ENCODE measurements around the gene CLCNKB. TPM values are rescaled to one million over a fixed set of nuclear protein-coding genes. Genes with fewer than 3 reads are reported as not detected.

CLCNKB gene
- total and polyA plus RNA-seq, 2 experiments from 2014 or later: 1.3 to 1.9 TPM

DNA sequence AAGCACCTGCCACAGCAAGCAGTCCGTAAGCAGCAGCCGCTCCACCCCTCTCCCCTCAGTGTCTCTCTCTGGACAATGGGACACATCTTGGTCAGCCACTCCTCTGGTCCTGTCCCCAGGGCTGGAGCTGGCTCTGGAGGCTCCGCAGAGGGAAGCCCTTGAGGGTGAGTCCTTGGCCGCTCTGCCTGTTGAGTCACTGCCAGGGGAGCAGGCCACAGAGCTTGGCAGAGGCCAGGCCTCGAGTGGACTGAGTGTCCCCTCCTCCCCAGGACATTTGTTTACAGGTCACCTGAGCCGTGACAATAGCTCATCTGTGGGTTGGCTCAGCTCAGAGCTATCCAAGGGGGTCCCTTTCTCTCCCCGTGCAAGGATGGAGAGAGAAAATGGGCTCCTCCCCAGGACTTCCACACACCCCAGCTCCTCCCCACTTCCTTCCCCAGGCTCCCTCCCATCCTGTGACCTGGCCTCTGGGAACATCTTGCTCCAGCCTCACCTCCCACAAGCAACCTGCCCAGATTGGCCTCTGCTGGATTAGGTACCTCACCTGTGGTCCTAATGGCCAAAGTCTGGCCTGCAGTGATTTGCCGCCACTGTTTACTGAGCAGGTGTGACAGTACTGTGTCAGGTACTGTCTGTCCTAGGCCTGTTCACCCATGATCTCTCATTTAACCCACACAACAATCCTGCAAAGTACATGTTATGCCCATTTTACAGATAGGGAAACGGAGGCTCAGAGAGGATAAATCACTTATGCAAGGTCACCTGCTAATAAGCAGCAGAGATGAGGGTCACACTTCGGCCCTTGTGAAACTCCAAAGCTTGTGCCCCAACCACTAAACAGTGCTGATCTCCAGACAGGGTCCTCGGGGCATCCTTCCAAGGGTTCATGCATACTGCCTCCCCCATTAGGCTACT lies 25.0 kb downstream of the CLCNKB start (continued):
- TF ChIP-seq, protein P1, sequence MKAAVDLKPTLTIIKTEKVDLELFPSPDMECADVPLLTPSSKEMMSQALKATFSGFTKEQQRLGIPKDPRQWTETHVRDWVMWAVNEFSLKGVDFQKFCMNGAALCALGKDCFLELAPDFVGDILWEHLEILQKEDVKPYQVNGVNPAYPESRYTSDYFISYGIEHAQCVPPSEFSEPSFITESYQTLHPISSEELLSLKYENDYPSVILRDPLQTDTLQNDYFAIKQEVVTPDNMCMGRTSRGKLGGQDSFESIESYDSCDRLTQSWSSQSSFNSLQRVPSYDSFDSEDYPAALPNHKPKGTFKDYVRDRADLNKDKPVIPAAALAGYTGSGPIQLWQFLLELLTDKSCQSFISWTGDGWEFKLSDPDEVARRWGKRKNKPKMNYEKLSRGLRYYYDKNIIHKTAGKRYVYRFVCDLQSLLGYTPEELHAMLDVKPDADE (IDR thresholded peaks at IDR 0.05): no peak
- TF ChIP-seq POLR2AphosphoS5 (IDR thresholded peaks at IDR 0.05; ENCODE audit: low read depth): no peak
- TF ChIP-seq, protein P2, sequence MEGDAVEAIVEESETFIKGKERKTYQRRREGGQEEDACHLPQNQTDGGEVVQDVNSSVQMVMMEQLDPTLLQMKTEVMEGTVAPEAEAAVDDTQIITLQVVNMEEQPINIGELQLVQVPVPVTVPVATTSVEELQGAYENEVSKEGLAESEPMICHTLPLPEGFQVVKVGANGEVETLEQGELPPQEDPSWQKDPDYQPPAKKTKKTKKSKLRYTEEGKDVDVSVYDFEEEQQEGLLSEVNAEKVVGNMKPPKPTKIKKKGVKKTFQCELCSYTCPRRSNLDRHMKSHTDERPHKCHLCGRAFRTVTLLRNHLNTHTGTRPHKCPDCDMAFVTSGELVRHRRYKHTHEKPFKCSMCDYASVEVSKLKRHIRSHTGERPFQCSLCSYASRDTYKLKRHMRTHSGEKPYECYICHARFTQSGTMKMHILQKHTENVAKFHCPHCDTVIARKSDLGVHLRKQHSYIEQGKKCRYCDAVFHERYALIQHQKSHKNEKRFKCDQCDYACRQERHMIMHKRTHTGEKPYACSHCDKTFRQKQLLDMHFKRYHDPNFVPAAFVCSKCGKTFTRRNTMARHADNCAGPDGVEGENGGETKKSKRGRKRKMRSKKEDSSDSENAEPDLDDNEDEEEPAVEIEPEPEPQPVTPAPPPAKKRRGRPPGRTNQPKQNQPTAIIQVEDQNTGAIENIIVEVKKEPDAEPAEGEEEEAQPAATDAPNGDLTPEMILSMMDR (conservative IDR thresholded peaks at IDR 0.05; ENCODE audit: low read depth in 2 of 2): no peak
- TF ChIP-seq ZNF331 (CRISPR knock-in tag; IDR thresholded peaks at IDR 0.05; ENCODE audit: low read depth): no peak
- TF ChIP-seq EZH2 (IDR thresholded peaks at IDR 0.05; ENCODE audit: low read depth, unreplicated experiment): no peak

DNA sequence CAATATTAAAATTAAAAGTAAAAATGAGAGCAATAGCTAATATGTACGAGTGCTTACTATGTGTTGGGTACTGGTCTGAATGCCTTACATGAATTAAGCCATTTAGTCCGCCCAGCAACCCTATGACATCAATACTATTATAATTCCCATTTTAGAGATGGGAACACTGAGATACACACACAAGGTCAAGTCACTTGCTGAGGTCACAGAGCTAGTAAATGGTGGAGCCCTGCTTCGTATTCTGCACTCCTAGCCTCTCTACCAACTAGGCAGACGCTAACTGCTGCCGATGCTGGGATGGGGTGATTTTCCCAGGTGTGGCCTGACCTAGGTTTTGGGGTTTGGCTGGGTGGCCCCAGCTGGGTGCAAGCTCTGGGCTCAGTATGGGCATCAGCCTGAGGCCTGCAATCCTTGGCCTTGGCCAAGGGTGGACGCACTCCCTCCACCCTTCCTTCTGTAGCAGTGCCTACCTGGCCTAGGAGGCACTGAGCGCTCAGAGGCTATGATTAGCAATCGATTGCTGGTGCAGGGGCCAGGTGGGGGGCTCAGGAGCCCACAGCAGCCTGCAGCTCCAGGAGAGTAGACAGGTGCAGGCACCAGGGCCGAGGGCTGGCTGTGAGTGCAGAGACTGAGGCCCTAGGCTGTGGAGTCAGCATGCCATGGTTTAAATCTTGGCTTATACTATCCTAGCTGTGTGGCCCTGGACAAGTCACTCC lies 27.2 kb downstream of the CLCNKB start:
- Histone ChIP-seq H3K27me3 (ENCODE audit: insufficient read depth) (peaks cover 40% of the 10 kb centered on the region), H3K4me2 (no peak overlapping the region), H3K27ac (ENCODE audit: low read depth) (no peak overlapping the region), H3K4me3 (no peak overlapping the region), H3K79me2 (replicated peaks; ENCODE audit: insufficient read depth) (no peaks in the 10 kb centered on the region), H3K9me2 (ENCODE audit: insufficient read depth) (no peaks in the 10 kb centered on the region), H2AFZ (no peak overlapping the region), H3K36me3 (ENCODE audit: insufficient read depth) (no peaks in the 10 kb centered on the region), H4K20me1 (replicated peaks; ENCODE audit: insufficient read depth) (0 out of 2 replicates have a peak, but pooled peaks cover 3% of the 10 kb centered on the region), H3K4me1 (ENCODE audit: insufficient read depth) (peaks cover 6% of the 10 kb centered on the region; the same call in 1 of the 2 replicates), H3F3A (replicated peaks; ENCODE audit: low read depth) (no peaks in the 10 kb centered on the region)
- Mint-ChIP-seq H3K36me3 (ENCODE audit: low read depth) (no peaks in the 10 kb centered on the region), H3K9me3 (no peaks in the 10 kb centered on the region; the same call in 2 of the 3 replicates), H3K4me3 (no peak overlapping the region), H3K4me1 (peaks cover 16% of the 10 kb centered on the region), H3K27me3 (ENCODE audit: insufficient read depth, low read depth, poor library complexity) (peaks cover 33% of the 10 kb centered on the region), H3K27ac (no peak overlapping the region)
- ATAC-seq: no peak
- DNase-seq (ENCODE audit: low spot score): no peak
- TF ChIP-seq ZNF114 (CRISPR knock-in tag; IDR thresholded peaks at IDR 0.05): no peak

DNA sequence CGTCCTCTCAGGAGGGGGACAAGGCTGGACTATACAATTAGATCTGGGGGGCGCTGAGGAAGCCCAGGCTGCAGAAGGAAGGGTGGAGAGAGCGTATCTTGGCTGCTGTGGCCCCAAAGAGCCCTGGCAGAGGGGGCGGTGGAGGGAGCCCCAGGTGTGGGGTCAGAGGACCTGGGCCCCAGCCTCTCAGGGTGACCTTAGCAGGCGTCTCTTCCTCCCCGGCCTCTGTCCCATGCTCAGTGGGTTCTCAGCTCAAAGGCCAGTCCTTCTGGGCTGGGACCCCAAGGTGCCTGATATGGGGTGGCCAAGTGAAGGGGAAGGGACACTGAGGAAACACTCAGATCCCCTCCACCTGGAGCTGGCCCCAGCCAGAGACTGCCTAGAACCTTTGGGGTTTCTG lies 28.0 kb downstream of the CLCNKB start:
- Histone ChIP-seq H3K4me1 (ENCODE audit: insufficient read depth) (peaks cover 6% of the 10 kb centered on the region; the same call in 1 of the 2 replicates), H4K20me1 (replicated peaks; ENCODE audit: insufficient read depth) (0 out of 2 replicates have a peak, but pooled peaks cover 3% of the 10 kb centered on the region), H2AFZ (no peak overlapping the region), H3K27me3 (ENCODE audit: insufficient read depth) (peaks cover 45% of the 10 kb centered on the region), H3K79me2 (replicated peaks; ENCODE audit: insufficient read depth) (no peaks in the 10 kb centered on the region), H3K4me3 (no peak overlapping the region), H3K4me2 (no peak overlapping the region), H3K9me2 (ENCODE audit: insufficient read depth) (no peaks in the 10 kb centered on the region), H3K27ac (ENCODE audit: low read depth) (no peak overlapping the region), H3K36me3 (ENCODE audit: insufficient read depth) (no peaks in the 10 kb centered on the region), H3F3A (replicated peaks; ENCODE audit: low read depth) (no peaks in the 10 kb centered on the region)
- Mint-ChIP-seq H3K4me1 (peaks cover 16% of the 10 kb centered on the region), H3K36me3 (ENCODE audit: low read depth) (no peaks in the 10 kb centered on the region), H3K27me3 (ENCODE audit: insufficient read depth, low read depth, poor library complexity) (peaks cover 34% of the 10 kb centered on the region), H3K9me3 (no peaks in the 10 kb centered on the region; the same call in 2 of the 3 replicates), H3K4me3 (no peak overlapping the region), H3K27ac (no peak overlapping the region)
- ATAC-seq (no peak), DNase-seq (ENCODE audit: low spot score) (no peak)
- TF ChIP-seq NANOG (IDR thresholded peaks at IDR 0.05; ENCODE audit: borderline replicate concordance): no peak
- TF ChIP-seq, protein P3, sequence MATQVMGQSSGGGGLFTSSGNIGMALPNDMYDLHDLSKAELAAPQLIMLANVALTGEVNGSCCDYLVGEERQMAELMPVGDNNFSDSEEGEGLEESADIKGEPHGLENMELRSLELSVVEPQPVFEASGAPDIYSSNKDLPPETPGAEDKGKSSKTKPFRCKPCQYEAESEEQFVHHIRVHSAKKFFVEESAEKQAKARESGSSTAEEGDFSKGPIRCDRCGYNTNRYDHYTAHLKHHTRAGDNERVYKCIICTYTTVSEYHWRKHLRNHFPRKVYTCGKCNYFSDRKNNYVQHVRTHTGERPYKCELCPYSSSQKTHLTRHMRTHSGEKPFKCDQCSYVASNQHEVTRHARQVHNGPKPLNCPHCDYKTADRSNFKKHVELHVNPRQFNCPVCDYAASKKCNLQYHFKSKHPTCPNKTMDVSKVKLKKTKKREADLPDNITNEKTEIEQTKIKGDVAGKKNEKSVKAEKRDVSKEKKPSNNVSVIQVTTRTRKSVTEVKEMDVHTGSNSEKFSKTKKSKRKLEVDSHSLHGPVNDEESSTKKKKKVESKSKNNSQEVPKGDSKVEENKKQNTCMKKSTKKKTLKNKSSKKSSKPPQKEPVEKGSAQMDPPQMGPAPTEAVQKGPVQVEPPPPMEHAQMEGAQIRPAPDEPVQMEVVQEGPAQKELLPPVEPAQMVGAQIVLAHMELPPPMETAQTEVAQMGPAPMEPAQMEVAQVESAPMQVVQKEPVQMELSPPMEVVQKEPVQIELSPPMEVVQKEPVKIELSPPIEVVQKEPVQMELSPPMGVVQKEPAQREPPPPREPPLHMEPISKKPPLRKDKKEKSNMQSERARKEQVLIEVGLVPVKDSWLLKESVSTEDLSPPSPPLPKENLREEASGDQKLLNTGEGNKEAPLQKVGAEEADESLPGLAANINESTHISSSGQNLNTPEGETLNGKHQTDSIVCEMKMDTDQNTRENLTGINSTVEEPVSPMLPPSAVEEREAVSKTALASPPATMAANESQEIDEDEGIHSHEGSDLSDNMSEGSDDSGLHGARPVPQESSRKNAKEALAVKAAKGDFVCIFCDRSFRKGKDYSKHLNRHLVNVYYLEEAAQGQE (IDR thresholded peaks at IDR 0.05; ENCODE audit: unreplicated experiment): no peak
- TF ChIP-seq POLR2AphosphoS5 (IDR thresholded peaks at IDR 0.05; ENCODE audit: low read depth): no peak
- TF ChIP-seq CREB1 (CRISPR knock-in tag; IDR thresholded peaks at IDR 0.05; ENCODE audit: low read depth): no peak
